ENCODE measurements around the gene LRRC38. TPM values are rescaled to one million over a fixed set of nuclear protein-coding genes. Genes with fewer than 3 reads are reported as not detected.

The LRRC38 gene
- total and polyA plus RNA-seq, 2 donors (not counting 1 experiment from before 2014, with no cell fraction given) = not detected

DNA sequence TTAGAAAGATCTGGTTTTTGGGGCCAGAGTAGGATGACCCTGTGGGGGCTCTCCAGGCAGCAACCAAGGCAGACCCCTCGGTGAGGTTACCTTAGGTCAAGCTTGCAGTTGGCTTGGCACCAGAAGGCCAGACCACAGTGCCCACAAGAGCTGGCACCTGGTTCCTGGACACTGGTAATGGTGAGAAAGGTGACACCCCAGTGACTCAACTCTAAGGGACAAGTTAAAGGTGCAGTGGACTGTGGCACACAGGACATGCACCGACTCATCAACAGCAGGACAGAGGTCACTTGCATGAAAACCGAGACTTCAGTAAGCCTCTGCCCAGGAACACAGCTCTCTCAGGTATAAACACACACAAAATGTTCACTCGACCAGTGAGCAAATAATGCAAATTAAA is 6.7 kb downstream of the LRRC38 start:
- no peaks in the 10 kb centered on the region for H3K9me3 ChIP-seq (ENCODE audit: control insufficient read depth, insufficient read depth, low read depth, low read length)
- H3K4me2 ChIP-seq (ENCODE audit: extremely low read depth, insufficient read depth, low read length) = no peak overlapping the region
- no peaks in the 10 kb centered on the region for H3K79me2 ChIP-seq (ENCODE audit: control insufficient read depth, insufficient read depth, low read length)
- H4K20me1 ChIP-seq (ENCODE audit: control insufficient read depth, extremely low read depth, insufficient read depth, low read length) = peaks cover 2% of the 10 kb centered on the region
- no peak overlapping the region for H3K27ac ChIP-seq (ENCODE audit: insufficient read depth, low read length)
- DNase-seq (ENCODE audit: low read depth in 2 of 2) = no peak
- no peak overlapping the region for H2AFZ ChIP-seq (ENCODE audit: low read length)
- H3K4me3 ChIP-seq (replicated peaks in 1 of 4; ENCODE audit: control extremely low read depth in 1 of 4, insufficient read depth in 1 of 4, low read depth in 3 of 4, low read length in 4 of 4) = no peak overlapping the region
- no peaks in the 10 kb centered on the region for H3K36me3 ChIP-seq (ENCODE audit: control insufficient read depth, insufficient read depth, low read length)
- H3K27me3 ChIP-seq (ENCODE audit: control insufficient read depth, insufficient read depth, low read length) = no peaks in the 10 kb centered on the region
- TF ChIP-seq, protein P1, sequence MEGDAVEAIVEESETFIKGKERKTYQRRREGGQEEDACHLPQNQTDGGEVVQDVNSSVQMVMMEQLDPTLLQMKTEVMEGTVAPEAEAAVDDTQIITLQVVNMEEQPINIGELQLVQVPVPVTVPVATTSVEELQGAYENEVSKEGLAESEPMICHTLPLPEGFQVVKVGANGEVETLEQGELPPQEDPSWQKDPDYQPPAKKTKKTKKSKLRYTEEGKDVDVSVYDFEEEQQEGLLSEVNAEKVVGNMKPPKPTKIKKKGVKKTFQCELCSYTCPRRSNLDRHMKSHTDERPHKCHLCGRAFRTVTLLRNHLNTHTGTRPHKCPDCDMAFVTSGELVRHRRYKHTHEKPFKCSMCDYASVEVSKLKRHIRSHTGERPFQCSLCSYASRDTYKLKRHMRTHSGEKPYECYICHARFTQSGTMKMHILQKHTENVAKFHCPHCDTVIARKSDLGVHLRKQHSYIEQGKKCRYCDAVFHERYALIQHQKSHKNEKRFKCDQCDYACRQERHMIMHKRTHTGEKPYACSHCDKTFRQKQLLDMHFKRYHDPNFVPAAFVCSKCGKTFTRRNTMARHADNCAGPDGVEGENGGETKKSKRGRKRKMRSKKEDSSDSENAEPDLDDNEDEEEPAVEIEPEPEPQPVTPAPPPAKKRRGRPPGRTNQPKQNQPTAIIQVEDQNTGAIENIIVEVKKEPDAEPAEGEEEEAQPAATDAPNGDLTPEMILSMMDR (conservative IDR thresholded peaks at IDR 0.05 in 1 of 2, IDR thresholded peaks at IDR 0.05 in 1 of 2; ENCODE audit: low read depth in 1 of 2, low read length in 2 of 2) = no peak
- no peak for TF ChIP-seq EZH2 (IDR thresholded peaks at IDR 0.05; ENCODE audit: low read length, missing control alignments)
- no peaks in the 10 kb centered on the region for H3K4me1 ChIP-seq (ENCODE audit: control insufficient read depth, extremely low read depth, insufficient read depth, low read length)
- H3K9ac ChIP-seq (ENCODE audit: insufficient read depth, low read length) = no peak overlapping the region

DNA sequence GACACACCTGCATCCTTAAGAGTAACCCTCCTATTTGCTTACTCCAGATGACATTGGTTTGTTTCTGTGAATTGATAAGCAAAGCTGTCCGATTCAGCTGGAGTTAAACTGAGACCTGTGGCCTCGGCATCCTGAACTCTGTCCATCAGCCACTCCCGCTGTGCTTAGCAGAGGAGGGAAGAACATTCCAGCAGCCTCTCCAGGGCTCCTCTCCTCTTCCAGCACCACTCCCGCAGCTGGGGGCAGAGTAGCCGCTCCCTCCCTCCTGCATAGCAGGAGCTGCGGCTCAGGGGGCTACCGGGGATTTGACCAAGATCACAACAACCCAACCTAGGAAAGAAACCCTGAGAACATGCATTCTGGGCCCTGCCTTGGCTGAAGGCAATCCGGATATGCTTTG is 8.8 kb downstream of the LRRC38 start:
- H3K4me1 ChIP-seq (ENCODE audit: control insufficient read depth, extremely low read depth, insufficient read depth, low read length) = no peaks in the 10 kb centered on the region
- H4K20me1 ChIP-seq (ENCODE audit: control insufficient read depth, extremely low read depth, insufficient read depth, low read length) = peaks cover 2% of the 10 kb centered on the region
- H3K79me2 ChIP-seq (ENCODE audit: control insufficient read depth, insufficient read depth, low read length) = no peaks in the 10 kb centered on the region
- no peak overlapping the region for H3K4me3 ChIP-seq (replicated peaks in 1 of 4; ENCODE audit: control extremely low read depth in 1 of 4, insufficient read depth in 1 of 4, low read depth in 3 of 4, low read length in 4 of 4)
- no peak overlapping the region for H3K27ac ChIP-seq (ENCODE audit: insufficient read depth, low read length)
- DNase-seq (ENCODE audit: low read depth in 2 of 2) = no peak
- TF ChIP-seq, protein P1 (conservative IDR thresholded peaks at IDR 0.05 in 1 of 2, IDR thresholded peaks at IDR 0.05 in 1 of 2; ENCODE audit: low read depth in 1 of 2, low read length in 2 of 2) = no peak
- no peak for TF ChIP-seq EZH2 (IDR thresholded peaks at IDR 0.05; ENCODE audit: low read length, missing control alignments)
- H2AFZ ChIP-seq (ENCODE audit: low read length) = no peak overlapping the region
- no peak overlapping the region for H3K4me2 ChIP-seq (ENCODE audit: extremely low read depth, insufficient read depth, low read length)
- H3K27me3 ChIP-seq (ENCODE audit: control insufficient read depth, insufficient read depth, low read length) = no peaks in the 10 kb centered on the region
- no peaks in the 10 kb centered on the region for H3K36me3 ChIP-seq (ENCODE audit: control insufficient read depth, insufficient read depth, low read length)
- no peak overlapping the region for H3K9ac ChIP-seq (ENCODE audit: insufficient read depth, low read length)
- H3K9me3 ChIP-seq (ENCODE audit: control insufficient read depth, insufficient read depth, low read depth, low read length) = no peaks in the 10 kb centered on the region

DNA sequence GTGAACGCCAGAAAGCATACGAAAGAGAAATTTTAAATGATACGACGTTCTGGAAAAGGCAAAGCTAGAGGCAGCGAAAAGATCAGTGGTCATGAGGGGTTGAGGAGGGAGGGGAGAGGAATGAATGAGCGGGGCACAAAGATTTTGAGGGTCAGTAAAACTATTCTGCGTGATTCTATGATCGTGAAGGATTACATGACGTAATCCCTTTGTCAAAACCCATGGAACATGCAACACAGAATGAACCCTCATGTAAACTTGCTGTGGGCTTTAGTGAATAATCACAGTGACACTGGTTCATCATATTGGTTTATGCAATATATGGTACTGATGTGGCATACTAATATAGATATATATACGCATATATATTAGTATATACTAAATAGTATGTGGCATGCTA is 13.0 kb downstream of the LRRC38 start:
- TF ChIP-seq EZH2 (IDR thresholded peaks at IDR 0.05; ENCODE audit: low read length, missing control alignments) = no peak
- TF ChIP-seq, protein P1 (conservative IDR thresholded peaks at IDR 0.05 in 1 of 2, IDR thresholded peaks at IDR 0.05 in 1 of 2; ENCODE audit: low read depth in 1 of 2, low read length in 2 of 2) = no peak
- Histone ChIP-seq H3K4me3 (replicated peaks in 1 of 4; ENCODE audit: control extremely low read depth in 1 of 4, insufficient read depth in 1 of 4, low read depth in 3 of 4, low read length in 4 of 4) (no peak overlapping the region), H4K20me1 (ENCODE audit: control insufficient read depth, extremely low read depth, insufficient read depth, low read length) (no peaks in the 10 kb centered on the region), H2AFZ (ENCODE audit: low read length) (no peak overlapping the region), H3K27ac (ENCODE audit: insufficient read depth, low read length) (no peak overlapping the region), H3K9me3 (ENCODE audit: control insufficient read depth, insufficient read depth, low read depth, low read length) (no peaks in the 10 kb centered on the region), H3K4me2 (ENCODE audit: extremely low read depth, insufficient read depth, low read length) (no peak overlapping the region), H3K79me2 (ENCODE audit: control insufficient read depth, insufficient read depth, low read length) (no peaks in the 10 kb centered on the region), H3K4me1 (ENCODE audit: control insufficient read depth, extremely low read depth, insufficient read depth, low read length) (no peaks in the 10 kb centered on the region), H3K36me3 (ENCODE audit: control insufficient read depth, insufficient read depth, low read length) (no peaks in the 10 kb centered on the region), H3K27me3 (ENCODE audit: control insufficient read depth, insufficient read depth, low read length) (no peaks in the 10 kb centered on the region), H3K9ac (ENCODE audit: insufficient read depth, low read length) (no peak overlapping the region)
- DNase-seq (ENCODE audit: low read depth in 2 of 2) = no peak
